ENCODE measurements around the gene BDKRB1.
"Not testable (repeated sequence)": the region's sequence is repeated elsewhere in the genome, so short reads cannot be mapped to it uniquely, and the experiment has no call there.

Gene BDKRB1

DNA sequence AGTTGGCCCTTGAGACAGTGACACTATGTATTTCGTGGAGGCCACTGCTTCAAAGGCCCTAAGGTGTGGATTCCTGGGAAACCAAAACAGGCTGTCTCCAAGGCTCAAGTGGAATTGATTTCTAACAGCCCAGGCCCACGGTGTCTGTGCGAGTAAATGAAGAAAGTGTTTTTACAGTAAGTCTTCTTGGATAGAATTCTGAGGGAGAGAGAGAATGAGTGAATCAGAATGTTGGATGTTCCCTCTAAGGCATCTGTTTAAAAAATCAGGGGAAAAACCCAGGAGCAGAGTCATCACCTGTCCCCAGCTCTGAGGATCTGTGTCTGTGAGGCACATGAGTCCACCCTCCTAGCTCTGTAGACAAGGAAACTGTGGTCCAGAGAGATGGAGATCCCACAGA, 22.3 kb upstream of the BDKRB1 start:
- no peak for DNase-seq (ENCODE audit: low spot score)

DNA sequence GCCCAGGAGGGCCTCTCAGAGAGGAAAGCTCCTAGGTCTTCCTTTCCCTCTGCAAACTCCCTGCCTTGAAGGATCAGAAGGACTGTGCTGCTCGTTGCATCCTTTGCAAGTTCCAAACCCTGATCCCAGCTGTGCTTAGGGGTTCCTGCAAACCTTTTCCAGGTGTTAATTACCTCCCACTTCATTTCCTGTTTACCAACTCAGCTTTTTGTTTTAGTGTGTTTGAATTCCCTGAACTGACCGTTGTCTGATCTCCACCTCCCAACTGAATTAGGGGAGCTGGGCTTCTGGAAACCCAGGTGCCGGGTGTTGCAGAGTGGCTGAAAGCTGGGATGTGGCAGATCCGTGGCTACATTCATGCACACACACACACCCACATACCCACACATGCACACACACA, 20.6 kb upstream of the BDKRB1 start:
- no peak for DNase-seq (ENCODE audit: low spot score)

DNA sequence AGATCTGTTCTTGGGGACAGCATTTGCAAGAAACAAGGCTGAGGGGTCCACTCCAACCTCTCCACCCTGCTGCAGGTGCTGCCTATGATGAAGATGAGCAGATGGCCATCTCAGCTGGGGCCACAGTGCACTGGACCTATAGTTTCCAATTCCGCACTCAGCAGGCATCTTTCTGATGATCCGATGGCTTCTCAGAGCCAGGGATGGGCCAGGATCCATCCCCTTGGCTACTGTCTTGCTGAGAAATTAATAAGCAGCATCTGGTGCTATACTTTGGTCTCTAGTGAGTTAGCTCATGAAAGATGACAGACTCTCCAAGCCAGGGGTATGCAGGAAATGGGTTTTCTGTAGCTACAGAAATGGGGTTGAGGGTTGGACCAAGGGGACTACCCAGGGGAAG, 18.4 kb upstream of the BDKRB1 start:
- DNase-seq (ENCODE audit: low spot score) = no peak

DNA sequence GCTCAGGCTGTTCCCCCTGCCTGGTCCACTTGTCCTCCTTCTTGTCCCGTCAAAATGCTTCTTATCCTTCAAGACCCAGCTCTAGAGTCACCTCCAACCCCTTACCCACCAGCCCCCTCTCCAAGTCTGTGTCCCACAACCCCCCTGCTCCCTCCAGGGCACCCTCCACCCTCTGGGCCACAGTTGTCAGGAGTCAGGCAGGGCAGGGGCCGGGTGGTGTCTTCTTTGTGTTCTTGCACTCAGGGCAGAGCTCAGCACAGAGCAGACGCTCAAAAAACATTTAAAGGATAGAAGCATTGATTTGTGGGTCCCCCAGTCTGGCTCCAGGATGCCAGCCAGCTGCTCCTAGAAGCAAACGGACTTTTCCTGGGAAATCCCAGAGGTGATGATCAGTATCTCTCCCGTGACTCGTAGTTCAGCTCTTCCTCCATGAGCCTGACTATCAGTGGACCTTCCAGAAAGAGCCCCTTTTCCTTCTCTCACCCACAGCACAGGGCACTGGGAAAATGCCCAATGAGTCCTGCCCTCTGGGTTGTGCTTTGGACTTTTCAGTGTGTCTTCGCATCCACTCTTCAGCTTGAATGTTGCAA, 17.2 kb upstream of the BDKRB1 start:
- no peak for DNase-seq (ENCODE audit: low spot score)

DNA sequence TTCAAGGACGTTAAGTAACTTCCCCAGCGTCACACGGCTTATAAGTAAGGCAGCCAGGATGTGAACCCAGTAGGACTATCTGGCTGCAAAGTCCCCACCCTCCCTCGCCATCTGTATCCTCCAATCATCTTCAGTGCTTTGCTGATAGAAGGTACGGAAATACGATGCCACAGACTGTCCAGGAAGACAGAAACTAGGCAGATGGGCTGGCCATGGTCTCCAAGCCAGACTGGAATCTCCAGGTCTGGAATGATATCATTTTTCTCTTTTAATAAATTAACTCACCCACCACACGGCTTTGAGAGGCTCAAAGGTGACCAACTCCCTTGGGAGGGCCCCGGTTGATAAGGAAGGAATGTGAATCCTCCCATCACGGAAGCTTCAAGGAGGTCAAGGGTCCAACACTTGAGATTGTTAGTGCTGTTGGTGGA, 16.3 kb upstream of the BDKRB1 start:
- no peak for DNase-seq (ENCODE audit: low spot score)

DNA sequence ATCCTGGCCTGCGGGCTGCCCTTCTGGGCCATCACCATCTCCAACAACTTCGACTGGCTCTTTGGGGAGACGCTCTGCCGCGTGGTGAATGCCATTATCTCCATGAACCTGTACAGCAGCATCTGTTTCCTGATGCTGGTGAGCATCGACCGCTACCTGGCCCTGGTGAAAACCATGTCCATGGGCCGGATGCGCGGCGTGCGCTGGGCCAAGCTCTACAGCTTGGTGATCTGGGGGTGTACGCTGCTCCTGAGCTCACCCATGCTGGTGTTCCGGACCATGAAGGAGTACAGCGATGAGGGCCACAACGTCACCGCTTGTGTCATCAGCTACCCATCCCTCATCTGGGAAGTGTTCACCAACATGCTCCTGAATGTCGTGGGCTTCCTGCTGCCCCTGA, 15.4 kb upstream of the BDKRB1 start:
- DNase-seq (ENCODE audit: low spot score) = no peak

DNA sequence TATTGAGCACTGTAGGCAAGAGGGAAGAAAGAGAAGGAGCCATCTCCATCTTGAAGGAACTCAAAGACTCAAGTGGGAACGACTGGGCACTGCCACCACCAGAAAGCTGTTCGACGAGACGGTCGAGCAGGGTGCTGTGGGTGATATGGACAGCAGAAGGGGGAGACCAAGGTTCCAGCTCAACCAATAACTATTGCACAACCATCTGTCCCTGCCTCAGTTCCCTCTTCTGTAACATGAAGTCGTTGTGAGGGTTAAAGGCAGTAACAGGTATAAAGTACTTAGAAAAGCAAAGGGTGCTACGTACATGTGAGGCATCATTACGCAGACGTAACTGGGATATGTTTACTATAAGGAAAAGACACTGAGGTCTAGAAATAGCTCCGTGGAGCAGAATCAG, 13.9 kb upstream of the BDKRB1 start:
- no peak for DNase-seq (ENCODE audit: low spot score)

DNA sequence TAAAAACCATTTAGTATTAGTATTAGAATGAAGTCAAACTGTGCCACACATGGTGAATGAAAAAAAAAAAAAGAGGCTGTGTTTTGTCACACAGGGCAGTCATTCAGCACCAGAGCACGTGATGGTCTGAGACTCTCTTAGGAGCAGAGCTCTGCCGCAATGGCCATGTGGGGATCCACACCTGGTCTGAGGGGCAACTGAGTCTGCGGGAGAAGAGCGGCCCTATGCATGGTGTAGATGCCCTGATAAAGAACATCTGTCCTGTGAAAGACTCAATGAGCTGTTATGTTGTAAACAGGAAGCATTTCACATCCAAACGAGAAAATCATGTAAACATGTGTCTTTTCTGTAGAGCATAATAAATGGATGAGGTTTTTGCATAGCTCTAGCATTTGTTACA, 12.2 kb upstream of the BDKRB1 start:
- no peak for DNase-seq (ENCODE audit: low spot score)

DNA sequence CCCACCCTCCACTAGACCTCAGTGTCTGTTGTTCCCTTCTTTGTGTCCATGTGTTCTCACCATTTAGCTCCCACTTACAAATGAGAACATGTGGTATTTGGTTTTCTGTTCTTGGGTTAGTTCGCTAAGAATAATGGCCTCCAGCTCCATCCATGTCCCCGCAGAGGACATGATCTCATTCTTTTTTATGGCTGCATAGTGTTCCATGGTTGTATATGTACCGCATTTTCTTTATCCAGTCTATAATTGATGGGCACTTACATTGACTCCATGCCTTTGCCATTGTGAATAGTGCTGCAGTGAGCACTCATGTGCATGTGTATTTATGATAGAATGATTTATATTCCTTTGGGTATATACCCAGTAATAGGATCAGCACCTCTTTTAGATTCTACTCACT, 10.9 kb upstream of the BDKRB1 start:
- not testable (repeated sequence) for DNase-seq (ENCODE audit: low spot score)

DNA sequence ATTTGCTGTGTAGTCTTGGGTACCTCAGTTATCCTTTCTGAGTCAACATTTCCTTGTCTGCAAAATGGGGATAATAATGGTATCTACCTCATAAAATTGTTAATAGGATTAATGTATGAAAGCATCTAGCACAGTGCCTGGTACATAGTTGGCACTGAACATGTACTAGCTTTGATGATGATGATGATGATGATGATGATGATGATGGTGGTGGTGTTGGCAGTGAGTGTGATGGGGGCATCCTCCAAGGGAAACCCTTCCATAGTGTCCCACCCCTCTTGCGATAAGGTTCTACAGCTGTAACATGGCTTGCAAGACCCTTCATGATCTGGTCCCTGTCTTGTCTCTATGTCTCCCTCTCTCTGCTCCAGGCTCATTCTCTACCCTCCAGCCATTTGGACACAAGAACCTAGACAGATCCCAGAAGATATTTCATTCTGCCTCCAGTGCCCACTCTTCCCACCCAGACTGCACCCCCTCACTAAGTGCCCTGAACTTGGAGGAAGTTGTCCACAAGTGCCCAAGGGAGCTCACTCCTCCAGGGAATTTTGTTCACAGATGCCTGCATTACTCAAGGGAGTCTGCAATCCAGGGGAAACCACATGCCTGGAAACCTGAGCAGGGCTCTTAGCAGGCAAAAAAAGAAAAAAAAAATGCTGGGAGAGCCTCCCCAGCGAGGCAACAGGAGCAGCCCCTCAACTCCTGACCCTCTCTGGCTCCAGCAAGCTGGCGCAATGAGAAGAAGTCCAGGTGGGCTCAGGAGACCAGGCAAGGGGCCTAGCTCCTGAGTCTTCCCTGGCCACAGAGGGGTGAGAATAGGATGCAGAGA, 10.1 kb upstream of the BDKRB1 start:
- DNase-seq (ENCODE audit: low spot score) = no peak

DNA sequence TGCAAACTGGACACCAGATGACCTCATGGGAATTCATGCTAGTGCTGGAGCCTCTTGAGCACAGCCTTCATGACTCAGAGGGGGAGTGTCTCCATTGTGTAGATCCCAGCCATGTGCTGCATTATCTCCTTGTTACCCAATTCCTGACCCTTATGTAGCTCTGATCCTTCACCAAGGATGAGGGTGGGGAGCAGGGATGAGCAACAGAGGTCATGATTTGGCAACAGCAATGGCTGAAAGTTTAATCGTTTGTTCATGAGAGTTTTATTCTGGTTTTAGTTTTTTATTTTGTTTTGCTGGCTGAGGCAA, 9.5 kb upstream of the BDKRB1 start:
- no peak for DNase-seq (ENCODE audit: low spot score)

DNA sequence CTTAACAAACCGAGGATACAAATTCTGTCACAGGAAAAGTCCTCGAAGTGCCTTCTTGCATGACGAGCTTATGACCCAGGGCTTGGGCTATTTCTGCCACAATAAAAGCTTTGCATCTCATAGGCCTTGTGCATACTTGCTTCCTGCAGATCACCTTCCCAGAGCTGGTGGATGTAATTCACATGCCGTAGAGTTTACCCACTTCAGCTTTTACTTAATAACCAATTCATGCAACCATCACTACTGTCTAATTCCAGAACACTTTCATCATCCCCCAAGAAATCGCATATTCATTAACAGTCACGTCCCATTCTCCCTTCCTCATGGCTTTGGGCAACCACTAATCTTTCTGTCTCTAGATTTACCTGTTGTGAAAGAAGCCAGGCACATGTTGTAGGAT, 9.0 kb upstream of the BDKRB1 start:
- no peak for DNase-seq (ENCODE audit: low spot score)

DNA sequence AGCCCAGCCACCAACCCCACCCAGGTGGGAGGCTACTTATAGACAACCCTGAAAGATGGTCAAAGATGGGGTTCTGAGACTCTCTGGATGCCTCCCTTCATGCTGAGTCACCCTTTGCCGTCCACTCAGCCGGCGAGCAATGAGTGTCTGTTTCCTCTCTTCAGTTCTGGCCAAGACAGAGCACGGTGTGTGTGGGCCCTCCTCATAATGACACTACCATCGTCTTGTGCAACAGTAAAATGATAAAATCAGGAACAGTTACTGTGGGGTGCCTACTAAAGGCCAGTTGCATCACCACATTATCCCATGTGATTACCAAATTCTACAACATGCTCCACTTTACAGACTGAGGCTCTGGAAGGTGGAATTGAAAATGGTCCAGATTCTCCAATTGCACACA, 7.0 kb upstream of the BDKRB1 start:
- no peak for DNase-seq (ENCODE audit: low spot score)

DNA sequence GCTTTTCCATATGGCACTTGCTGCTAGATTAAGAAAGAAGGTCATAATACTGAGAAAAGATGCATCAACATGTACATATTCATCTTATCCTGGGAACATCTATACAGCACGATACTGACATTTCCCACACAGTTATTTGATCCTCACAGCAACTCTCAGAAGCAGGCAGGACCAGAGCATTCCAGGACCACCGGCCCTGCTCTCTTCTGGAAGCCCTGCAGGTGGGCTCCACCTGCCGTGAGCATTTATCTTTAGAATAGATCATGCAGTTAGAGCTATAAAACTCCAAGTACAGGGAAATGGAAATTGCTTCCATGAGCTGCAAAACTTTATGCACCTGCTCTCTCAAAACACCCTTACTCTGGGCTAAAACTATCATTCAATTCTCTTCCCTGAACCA, 5.5 kb upstream of the BDKRB1 start:
- DNase-seq (ENCODE audit: low spot score) = no peak

DNA sequence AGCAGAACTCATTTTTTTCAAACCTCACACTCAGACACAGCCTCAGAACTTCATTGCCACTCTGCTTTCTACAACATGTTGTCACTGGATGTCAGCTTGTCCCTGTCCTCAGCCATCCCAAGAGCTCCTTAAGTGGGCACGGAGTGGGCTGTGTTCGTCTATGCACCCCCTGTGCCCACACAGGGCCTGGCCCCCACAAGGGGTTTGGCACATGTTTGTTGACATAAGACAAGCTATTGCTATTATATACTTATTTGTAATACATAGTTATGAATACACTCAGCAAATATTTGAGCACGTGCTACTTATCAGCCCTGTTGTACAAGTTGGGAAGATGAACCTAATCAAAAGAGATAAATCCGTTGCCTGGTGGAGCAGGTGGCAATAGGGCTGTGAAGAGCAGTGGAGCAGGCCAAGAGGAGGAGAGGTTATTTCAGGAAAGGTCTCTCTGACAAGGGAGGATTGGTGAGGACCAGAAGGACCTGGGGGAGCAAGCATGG, 4.3 kb upstream of the BDKRB1 start:
- no peak for DNase-seq (ENCODE audit: low spot score)

DNA sequence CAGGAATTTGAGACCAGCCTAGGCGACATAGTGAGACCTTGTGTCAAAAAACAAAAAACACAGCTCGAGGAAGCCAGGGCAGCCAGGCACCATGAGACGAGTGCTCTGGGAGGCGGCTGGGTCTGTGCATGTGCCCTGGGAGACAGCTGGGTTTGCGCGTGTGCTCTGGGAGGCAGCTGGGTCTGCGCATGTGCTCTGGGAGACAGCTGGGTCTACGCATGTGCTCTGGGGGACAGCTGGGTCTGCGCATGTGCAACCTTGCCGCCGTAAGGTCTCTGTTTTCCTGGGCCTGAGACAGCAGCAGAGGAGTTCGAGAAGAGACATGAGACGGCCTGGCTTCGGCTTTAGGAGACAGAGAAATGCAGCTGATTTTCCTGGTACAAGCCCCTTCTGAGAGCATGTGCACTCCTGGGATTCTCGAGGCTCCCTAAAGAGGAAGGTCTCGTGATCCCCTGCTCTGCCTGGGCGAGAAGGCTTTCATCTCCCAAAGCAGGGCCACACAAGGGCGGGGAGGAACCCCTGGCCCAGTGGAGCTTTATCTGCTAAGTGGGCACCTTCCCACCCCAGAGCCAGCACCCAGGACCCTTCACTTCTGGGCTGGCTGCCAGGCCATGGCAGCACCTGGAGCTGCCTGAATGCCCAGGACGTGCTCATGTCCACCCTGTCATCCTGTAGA, 3.5 kb upstream of the BDKRB1 start:
- DNase-seq (ENCODE audit: low spot score) = peak; percentile 54

DNA sequence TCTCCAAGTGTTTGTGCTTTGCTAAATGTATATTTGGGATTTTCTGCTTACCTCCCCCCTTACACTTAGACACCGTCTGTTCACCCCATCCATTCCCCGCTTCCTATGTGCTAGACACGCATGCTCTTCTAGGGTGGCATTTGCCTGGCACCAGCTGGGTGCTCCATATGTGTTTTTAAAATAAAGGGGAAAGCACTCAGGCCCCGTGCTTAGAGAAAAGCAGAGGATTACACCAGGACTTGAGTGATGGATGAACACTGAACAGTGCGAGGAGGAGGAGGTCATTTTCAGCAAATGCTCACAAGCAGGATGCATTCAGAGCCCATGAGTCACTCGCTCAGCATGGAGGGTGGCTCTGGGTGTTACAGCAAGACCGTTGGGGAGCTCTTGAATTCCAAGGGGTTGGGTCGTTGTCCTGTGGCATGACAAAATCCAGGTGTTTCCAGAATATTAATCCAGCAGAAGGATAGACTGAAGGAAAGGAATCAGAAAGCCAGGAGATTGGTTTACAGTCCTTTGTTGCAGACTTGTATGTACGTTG, 2.9 kb upstream of the BDKRB1 start:
- no peak for DNase-seq (ENCODE audit: low spot score)

DNA sequence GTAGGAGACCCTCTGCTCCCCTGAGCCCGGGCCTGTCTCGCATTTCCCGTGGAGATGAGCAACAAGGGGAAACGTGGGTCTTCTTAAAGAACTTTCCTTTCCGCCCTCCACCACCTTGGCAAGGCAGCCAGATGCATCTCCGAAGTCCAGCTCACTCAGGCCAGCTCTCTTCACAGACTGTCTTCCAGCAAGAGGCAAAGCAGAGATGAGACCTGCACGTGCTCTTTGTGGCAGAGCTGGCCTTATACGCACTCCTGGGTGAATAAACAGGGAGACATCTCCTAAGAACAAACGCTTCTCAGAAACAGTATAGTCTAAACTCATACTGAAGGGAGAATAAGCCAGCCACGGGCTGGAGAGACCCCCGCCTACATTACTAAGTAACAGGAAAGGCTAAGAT, 1.3 kb upstream of the BDKRB1 start:
- DNase-seq (ENCODE audit: low spot score) = no peak

DNA sequence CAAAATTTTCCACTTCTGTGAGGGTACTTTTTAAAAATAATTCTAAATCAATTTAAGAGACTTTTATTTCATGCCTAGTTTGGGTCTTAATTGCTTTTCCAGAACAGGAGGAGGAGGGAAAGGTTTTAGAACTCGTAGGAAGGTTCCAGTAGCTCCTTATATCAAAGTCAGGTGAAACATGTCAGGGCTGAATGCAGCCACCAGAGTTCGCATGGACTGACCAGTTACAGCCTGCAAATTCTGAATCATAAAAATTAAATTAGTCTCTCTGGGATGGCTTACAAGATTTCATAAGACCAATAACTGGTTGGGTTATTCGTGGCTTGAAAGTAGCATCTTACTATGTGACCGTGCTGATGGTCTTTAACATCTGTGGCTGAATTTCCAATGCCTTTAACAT, 397 bp downstream of the BDKRB1 start:
- DNase-seq (ENCODE audit: low spot score) = no peak

DNA sequence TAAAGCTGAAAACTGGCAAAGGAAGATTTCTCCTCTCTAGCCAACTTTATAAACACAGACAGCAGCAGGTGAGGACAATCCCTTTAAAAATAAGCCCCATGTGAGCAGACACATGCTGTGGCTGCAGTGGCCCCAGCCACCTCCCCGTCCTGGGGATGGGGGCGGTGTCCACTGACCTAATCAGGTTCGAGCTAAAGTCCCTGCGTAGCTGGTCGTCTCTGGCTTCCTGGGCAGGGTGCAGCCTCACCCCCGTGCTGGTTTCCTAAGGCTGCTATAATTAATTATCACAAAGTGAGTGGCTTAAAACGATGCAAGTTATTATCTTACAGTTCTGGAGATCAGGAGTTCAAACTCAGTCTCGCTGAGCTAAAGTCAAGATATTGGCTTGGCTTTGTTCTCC, 1.0 kb downstream of the BDKRB1 start:
- DNase-seq (ENCODE audit: low spot score) = no peak

DNA sequence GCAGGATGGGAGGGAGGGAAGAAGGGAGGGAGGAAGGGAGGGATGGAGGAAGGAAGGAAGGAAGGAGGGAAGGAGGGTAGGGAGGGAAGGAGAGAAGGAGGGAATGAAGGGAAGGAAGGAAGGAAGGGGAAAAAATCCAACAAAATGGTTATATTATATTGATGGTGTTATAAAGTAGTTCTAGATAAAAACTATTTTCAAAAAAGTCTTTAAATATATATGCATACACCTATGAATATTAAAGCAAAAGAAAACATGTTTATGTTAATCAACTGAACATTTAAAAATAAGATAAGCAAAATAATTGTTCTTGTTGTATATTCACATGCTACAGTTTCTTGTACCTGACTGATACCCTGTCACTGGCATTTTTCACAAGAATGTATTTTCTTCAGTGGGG, 1.9 kb downstream of the BDKRB1 start:
- no peak for DNase-seq (ENCODE audit: low spot score)

DNA sequence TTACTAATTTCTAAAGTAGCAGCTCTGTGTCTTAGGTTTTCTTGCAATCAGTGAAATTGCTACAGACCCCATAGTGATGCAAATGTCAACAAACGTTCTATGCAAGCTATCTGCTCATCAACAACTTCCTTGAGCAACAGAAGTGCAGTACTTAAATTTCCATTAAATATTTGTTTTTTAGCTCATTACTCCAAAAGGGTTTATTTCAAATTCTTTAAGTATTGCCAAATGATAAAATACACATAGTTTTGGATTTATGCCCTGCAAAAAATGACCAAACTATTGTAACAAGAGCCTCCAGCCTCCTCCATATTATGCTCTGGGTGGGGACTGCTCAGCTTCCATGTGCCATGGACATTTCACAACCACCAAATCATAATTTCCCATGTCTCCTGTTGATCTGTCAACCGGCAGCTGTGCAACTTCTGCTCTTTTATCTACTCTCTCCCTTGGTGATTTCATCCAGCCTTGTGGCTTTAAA, 4.4 kb downstream of the BDKRB1 start:
- no peak for DNase-seq (ENCODE audit: low spot score)

DNA sequence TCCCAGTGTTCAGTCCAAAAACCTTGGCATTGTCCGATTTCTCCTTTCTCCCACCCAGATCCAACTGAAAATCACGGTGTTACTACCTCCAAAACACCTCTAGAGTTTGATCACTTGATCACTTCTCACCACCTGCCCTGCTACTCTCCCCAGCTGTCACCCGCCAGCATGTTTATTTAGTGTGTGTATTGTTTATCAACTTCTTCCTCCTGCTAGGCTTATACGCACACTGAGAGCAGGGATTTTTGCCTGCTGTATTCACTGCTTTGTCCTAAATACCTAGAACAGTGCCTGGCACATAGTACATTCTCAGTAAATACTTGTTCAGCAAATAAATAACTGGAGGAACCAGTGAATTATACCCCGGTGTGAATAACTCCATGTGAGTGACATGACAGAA, 5.0 kb downstream of the BDKRB1 start:
- no peak for DNase-seq (ENCODE audit: low spot score)

Measured in SK-N-DZ (cell line).